Liver (tissue), 3 donors: ENCODE data around the gene H1-8.

Source experiments
- RXRA ChIP-seq, 2 donors: IDR thresholded peaks; 2 replicates each; pipeline ENCODE4 v1.6.1; 2017 to 2018; ENCODE audit warnings: antibody characterized with exemption in 2 of 2, mild to moderate bottlenecking in 1 of 2
- SP1 ChIP-seq: IDR thresholded peaks from 2 replicates; pipeline ENCODE4 v1.6.1; 2018; ENCODE audit warnings: antibody characterized with exemption, mild to moderate bottlenecking
- YY1 ChIP-seq: IDR thresholded peaks from 2 replicates; pipeline ENCODE4 v1.6.1; 2016; ENCODE audit warnings: antibody characterized with exemption, mild to moderate bottlenecking
- TF ChIP-seq, protein P1 (sequence below): fragments of 150-350 bp; IDR thresholded peaks from 2 replicates; pipeline ENCODE4 v1.5.1; 2017; ENCODE audit warnings: improper control_type of control experiment, low read depth, low read length; ENCODE audit not compliant: missing input control
- TF ChIP-seq, protein P2 (sequence below): IDR thresholded peaks from 2 replicates; pipeline ENCODE4 v1.6.1; 2016; ENCODE audit warnings: antibody characterized with exemption
- TF ChIP-seq, protein P3 (sequence below): IDR thresholded peaks from 2 replicates; pipeline ENCODE4 v1.6.1; 2016; ENCODE audit warnings: antibody characterized with exemption
- donor health status: healthy.
- donor health status: healthy.

DNA sequence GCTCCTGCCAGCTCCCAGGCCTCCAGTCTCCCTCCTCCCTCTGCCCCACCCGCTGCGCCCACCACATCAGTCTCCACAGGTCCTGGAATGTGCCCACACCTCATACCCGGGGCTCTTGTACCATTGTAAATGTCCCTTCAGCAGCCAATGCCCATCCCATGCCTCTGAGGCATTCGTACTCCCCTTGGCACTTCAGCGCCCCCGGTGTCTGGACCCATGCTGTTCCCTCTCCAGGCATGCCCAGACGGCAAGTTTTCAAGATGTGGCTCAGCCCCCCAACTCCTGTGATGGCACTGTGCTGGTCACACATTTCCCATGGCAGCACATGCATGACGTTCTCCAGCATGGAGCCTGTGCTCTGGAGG, 50.2 kb downstream of the H1-8 start:
- TF ChIP-seq, protein P1, sequence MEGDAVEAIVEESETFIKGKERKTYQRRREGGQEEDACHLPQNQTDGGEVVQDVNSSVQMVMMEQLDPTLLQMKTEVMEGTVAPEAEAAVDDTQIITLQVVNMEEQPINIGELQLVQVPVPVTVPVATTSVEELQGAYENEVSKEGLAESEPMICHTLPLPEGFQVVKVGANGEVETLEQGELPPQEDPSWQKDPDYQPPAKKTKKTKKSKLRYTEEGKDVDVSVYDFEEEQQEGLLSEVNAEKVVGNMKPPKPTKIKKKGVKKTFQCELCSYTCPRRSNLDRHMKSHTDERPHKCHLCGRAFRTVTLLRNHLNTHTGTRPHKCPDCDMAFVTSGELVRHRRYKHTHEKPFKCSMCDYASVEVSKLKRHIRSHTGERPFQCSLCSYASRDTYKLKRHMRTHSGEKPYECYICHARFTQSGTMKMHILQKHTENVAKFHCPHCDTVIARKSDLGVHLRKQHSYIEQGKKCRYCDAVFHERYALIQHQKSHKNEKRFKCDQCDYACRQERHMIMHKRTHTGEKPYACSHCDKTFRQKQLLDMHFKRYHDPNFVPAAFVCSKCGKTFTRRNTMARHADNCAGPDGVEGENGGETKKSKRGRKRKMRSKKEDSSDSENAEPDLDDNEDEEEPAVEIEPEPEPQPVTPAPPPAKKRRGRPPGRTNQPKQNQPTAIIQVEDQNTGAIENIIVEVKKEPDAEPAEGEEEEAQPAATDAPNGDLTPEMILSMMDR, result no peak
- no peak for TF ChIP-seq YY1
- TF ChIP-seq SP1, result no peak
- no peak for TF ChIP-seq RXRA (IDR thresholded peaks at IDR 0.05)
- TF ChIP-seq, protein P2, sequence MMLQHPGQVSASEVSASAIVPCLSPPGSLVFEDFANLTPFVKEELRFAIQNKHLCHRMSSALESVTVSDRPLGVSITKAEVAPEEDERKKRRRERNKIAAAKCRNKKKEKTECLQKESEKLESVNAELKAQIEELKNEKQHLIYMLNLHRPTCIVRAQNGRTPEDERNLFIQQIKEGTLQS, result no peak
- TF ChIP-seq, protein P3, sequence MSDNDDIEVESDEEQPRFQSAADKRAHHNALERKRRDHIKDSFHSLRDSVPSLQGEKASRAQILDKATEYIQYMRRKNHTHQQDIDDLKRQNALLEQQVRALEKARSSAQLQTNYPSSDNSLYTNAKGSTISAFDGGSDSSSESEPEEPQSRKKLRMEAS, result no peak
